Measurements from ENCODE around the gene EMP3. TPM values are rescaled to one million over a fixed set of nuclear protein-coding genes. Genes with fewer than 3 reads are reported as not detected.
A peak's percentile ranks its signal among the peaks of the same experiment; 100 is the strongest.

EMP3 gene
- total and polyA plus RNA-seq, 10 donors, result 33.2 to 149 (median 86.8) TPM

- intact Hi-C loops (cut with DNase I; ENCODE audit: low total_unique reads), result no loop called here
- H3K4me1 ChIP-seq, result peaks cover 34 to 78% (median 69%) of the 10 kb centered on the region in 6 donors
These were observed 7.0 kb downstream of the EMP3 start for GRCh38 chr19:48332351-48332661.

GRCh38 chr19:48332662-48333466 is 7.5 kb downstream of the EMP3 start:
- intact Hi-C loops (cut with DNase I; ENCODE audit: low total_unique reads), result no loop called here
- H3K4me1 ChIP-seq, result peaks cover 32 to 72% (median 64%) of the 10 kb centered on the region in 6 donors
- H3K27me3 ChIP-seq (replicated peaks in 1 of 7), result no peaks in the 10 kb centered on the region

More at GRCh38 chr19:48332351-48332661, 7.0 kb downstream of the EMP3 start:
- Histone ChIP-seq H3K27ac (peak overlapping the region; percentile 53 to 100 (median 96)), H3K27me3 (replicated peaks in 1 of 7) (no peaks in the 10 kb centered on the region), H3K4me3 (peak overlapping the region in 7 of 8 donors; percentile 37 to 73 (median 52)), H3K9me3 (peaks cover 0 to 5% (median 0%) of the 10 kb centered on the region in 8 donors), H3K36me3 (peaks cover 0 to 40% (median 3%) of the 10 kb centered on the region in 6 donors)
- no peak for TF ChIP-seq POLR2A (IDR thresholded peaks at IDR 0.05)
- no peak for TF ChIP-seq CTCF (IDR thresholded peaks at IDR 0.05 in 8 of 11, conservative IDR thresholded peaks at IDR 0.05 in 3 of 11)
- no peak for TF ChIP-seq POLR2AphosphoS5 (IDR thresholded peaks at IDR 0.05)
- 30 to 42% (median 36%) methylated on average over 6 of the region's 6 CpGs for WGBS, 5 donors
- DNase-seq, result no peak

GRCh38 chr19:48333467-48334384 is 8.4 kb downstream of the EMP3 start:
- Histone ChIP-seq H3K27me3 (replicated peaks in 1 of 7) (no peaks in the 10 kb centered on the region), H3K27ac (peak overlapping the region; percentile 84 to 100 (median 96)), H3K9me3 (peaks cover 0 to under 1% (median 0%) of the 10 kb centered on the region in 8 donors), H3K4me1 (peaks cover 30 to 63% (median 56%) of the 10 kb centered on the region in 6 donors), H3K36me3 (peaks cover 0 to 26% (median 0%) of the 10 kb centered on the region in 6 donors), H3K4me3 (peak overlapping the region; percentile 27 to 73 (median 50))
- peak; percentile 100 for DNase-seq
- intact Hi-C loops (cut with DNase I; ENCODE audit: low total_unique reads), result no loop called here
- peak; percentile 73 to 85 (median 81) for TF ChIP-seq POLR2AphosphoS5 (IDR thresholded peaks at IDR 0.05)
- peak; percentile 89 to 99 (median 96) for TF ChIP-seq CTCF (IDR thresholded peaks at IDR 0.05 in 8 of 11, conservative IDR thresholded peaks at IDR 0.05 in 3 of 11)
- no peak for TF ChIP-seq POLR2A (IDR thresholded peaks at IDR 0.05)
- WGBS, 5 donors, result 1 to 6% (median 3%) methylated on average over 28 to 54 of the region's 54 CpGs

More at GRCh38 chr19:48332662-48333466, 7.5 kb downstream of the EMP3 start:
- H3K4me3 ChIP-seq, result peak overlapping the region; percentile 27 to 73 (median 50)
- H3K9me3 ChIP-seq, result peaks cover 0 to 5% (median 0%) of the 10 kb centered on the region in 8 donors
- H3K36me3 ChIP-seq, result peaks cover 0 to 34% (median under 1%) of the 10 kb centered on the region in 6 donors
- peak; percentile 98 for DNase-seq
- TF ChIP-seq POLR2A (IDR thresholded peaks at IDR 0.05) (peak in 2 of 3 donors; percentile 49 to 82), POLR2AphosphoS5 (IDR thresholded peaks at IDR 0.05) (peak; percentile 85 to 90 (median 89)), CTCF (IDR thresholded peaks at IDR 0.05 in 8 of 11, conservative IDR thresholded peaks at IDR 0.05 in 3 of 11) (peak in 1 of 11 experiments; percentile 33)
- 0 to 1% (median 1%) methylated on average over 20 to 25 of the region's 25 CpGs for WGBS, 5 donors
- H3K27ac ChIP-seq, result peak overlapping the region; percentile 84 to 100 (median 96)

Measured in spleen (tissue), 11 donors.